OCI-LY7 (cell line): ENCODE results near the gene IGFBP6. TPM values are rescaled to one million over a fixed set of nuclear protein-coding genes. Genes with fewer than 3 reads are reported as not detected.

ENCODE experiments used
- BruUV-seq: library from RNA; stranded (reverse); fragments of 400-500 nt; replicated peaks from 2 replicates; lab custom pipeline; 2021; lab: Mats Ljungman, UMichigan
- CTCF ChIA-PET: fragments of 300-600 bp; sonication (Branson Sonifier 250); formaldehyde crosslinking; loops from one replicate; lab custom pipeline; 2022; ENCODE audit warnings: antibody characterized with exemption; ENCODE audit not compliant: unreplicated experiment; lab: Charles Lee
- POLR2A ChIA-PET: fragments of 300-600 bp; sonication (Branson Sonifier 250); formaldehyde crosslinking; loops from one replicate; lab custom pipeline; 2022; ENCODE audit warnings: antibody characterized with exemption; lab: Charles Lee
- DNase-seq: peaks from one replicate; pipeline ENCODE4 v3.0.0-alpha.2; 2015; ENCODE audit warnings: low spot score
- H2AFZ ChIP-seq: fragments of 200-600 bp; sonication (generic), shearing (Covaris generic); 2 replicates; pipeline ENCODE4 v1.6.1; 2014; ENCODE audit warnings: mild to moderate bottlenecking, antibody characterized with exemption, low read length, moderate library complexity
- H3K27ac ChIP-seq: fragments of 200-600 bp; sonication (generic); 2 replicates; pipeline ENCODE4 v1.5.1; 2014; ENCODE audit warnings: mixed run types, low read depth, mild to moderate bottlenecking, moderate library complexity, low read length, inconsistent platforms; ENCODE audit not compliant: poor library complexity, severe bottlenecking
- H3K36me3 ChIP-seq: fragments of 200-600 bp; sonication (generic); 2 replicates; pipeline ENCODE4 v1.6.1; 2014; ENCODE audit warnings: mild to moderate bottlenecking, antibody characterized with exemption, low read length, moderate library complexity, mixed read lengths; ENCODE audit not compliant: insufficient read depth
- H3K4me1 ChIP-seq: fragments of 200-600 bp; sonication (generic); 2 replicates; pipeline ENCODE4 v1.5.1; 2014; ENCODE audit warnings: mild to moderate bottlenecking, low read length; ENCODE audit not compliant: insufficient read depth, poor library complexity, severe bottlenecking
- H3K4me2 ChIP-seq: fragments of 200-600 bp; sonication (generic); 2 replicates; pipeline ENCODE4 v1.6.1; 2014; ENCODE audit warnings: mild to moderate bottlenecking, low read length
- H3K4me3 ChIP-seq: fragments of 200-600 bp; sonication (generic); 2 replicates; pipeline ENCODE4 v1.5.1; 2014; ENCODE audit warnings: mild to moderate bottlenecking, low read depth, low read length; ENCODE audit not compliant: poor library complexity, severe bottlenecking
- H3K79me2 ChIP-seq: fragments of 200-600 bp; sonication (generic); 2 replicates; pipeline ENCODE4 v1.6.1; 2016; ENCODE audit warnings: low read depth, mild to moderate bottlenecking, low read length, moderate library complexity, mixed read lengths; ENCODE audit not compliant: insufficient read depth
- H3K9me2 ChIP-seq: fragments of 200-600 bp; sonication (generic); 2 replicates; pipeline ENCODE4 v1.6.1; 2016; ENCODE audit warnings: mild to moderate bottlenecking, low read length, mixed read lengths; ENCODE audit not compliant: insufficient read depth
- H3K9me3 ChIP-seq: fragments of 200-600 bp; sonication (generic); 2 replicates; pipeline ENCODE4 v1.6.1; 2014; ENCODE audit warnings: mild to moderate bottlenecking, mixed run types, low read length, mixed read lengths
- H4K20me1 ChIP-seq: fragments of 200-600 bp; sonication (generic); 2 replicates; pipeline ENCODE4 v1.6.1; 2014; ENCODE audit warnings: mild to moderate bottlenecking, antibody characterized with exemption, low read length, moderate library complexity, mixed read lengths; ENCODE audit not compliant: insufficient read depth
- EZH2phosphoT487 ChIP-seq: fragments of 200-600 bp; sonication (generic); IDR thresholded peaks from 2 replicates; pipeline ENCODE4 v1.6.1; 2018; ENCODE audit warnings: low read depth, borderline replicate concordance, mild to moderate bottlenecking, mixed run types, antibody characterized with exemption, low read length, moderate library complexity, mixed read lengths
- intact Hi-C: fragments of 100-400 bp; cut with micrococcal nuclease; formaldehyde crosslinking; loops from one replicate; pipeline ENCODE4 v1.10.0; 2022; ENCODE audit not compliant: unreplicated experiment
- total RNA-seq, 2 experiments: library from RNA; depleted of rRNA in 1 of 2; stranded (reverse); fragments of >200 nt in 1 of 2; shearing (Covaris generic) in 1 of 2; gene quantifications; 2 replicates each; pipeline ENCODE4 v1.2.3, GENCODE V29; 2014 to 2022
- TF ChIP-seq, protein P1 (sequence below): fragments of 200-600 bp; sonication (generic); conservative IDR thresholded peaks from 2 replicates; pipeline ENCODE4 v1.5.1; 2014; ENCODE audit warnings: mild to moderate bottlenecking, antibody characterized with exemption, low read length, moderate library complexity, mixed read lengths

IGFBP6 gene
- total RNA-seq, 2 experiments from 2014 or later: 2.9 TPM; not detected in 1

DNA sequence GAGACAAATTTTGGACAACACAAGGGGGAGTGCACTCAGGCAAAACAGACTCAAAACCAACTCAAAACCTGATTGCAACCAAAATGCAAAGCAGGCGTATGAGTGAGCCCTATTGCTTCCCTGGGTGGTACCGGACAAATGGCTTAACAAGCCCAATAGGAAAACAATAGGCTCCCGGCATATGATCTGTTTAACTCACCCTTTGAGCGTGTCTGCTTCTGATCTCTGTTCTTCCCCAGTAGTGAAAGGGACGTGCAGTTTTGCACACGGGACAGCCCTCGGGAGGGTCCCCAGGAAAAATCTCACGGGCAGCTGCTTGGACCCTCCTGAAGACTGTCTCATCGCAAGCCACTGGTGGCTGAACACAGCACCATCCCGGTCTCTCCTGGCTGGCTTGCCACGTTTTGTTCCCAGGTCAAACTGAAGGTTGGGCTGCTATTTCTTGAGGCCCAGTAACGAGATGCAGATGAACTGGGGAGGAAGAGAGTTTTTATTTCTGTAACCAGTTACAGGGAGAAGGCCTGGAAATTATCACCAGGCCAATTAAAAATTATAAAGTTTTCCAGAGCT lies 15.8 kb downstream of the IGFBP6 start:
- intact Hi-C loops: no loop called here
- H3K36me3 ChIP-seq: no peaks in the 10 kb centered on the region
- no peaks in the 10 kb centered on the region for H3K9me3 ChIP-seq
- no peak overlapping the region for H3K27ac ChIP-seq
- CTCF ChIA-PET: no interaction called here
- POLR2A ChIA-PET: no interaction called here
- no peak overlapping the region for H3K4me2 ChIP-seq
- no peak overlapping the region for H3K4me3 ChIP-seq
- no peaks in the 10 kb centered on the region for H3K79me2 ChIP-seq
- no TSS peak for BruUV-seq
- H3K4me1 ChIP-seq: no peaks in the 10 kb centered on the region
- no peak overlapping the region for H2AFZ ChIP-seq
- TF ChIP-seq, protein P1, sequence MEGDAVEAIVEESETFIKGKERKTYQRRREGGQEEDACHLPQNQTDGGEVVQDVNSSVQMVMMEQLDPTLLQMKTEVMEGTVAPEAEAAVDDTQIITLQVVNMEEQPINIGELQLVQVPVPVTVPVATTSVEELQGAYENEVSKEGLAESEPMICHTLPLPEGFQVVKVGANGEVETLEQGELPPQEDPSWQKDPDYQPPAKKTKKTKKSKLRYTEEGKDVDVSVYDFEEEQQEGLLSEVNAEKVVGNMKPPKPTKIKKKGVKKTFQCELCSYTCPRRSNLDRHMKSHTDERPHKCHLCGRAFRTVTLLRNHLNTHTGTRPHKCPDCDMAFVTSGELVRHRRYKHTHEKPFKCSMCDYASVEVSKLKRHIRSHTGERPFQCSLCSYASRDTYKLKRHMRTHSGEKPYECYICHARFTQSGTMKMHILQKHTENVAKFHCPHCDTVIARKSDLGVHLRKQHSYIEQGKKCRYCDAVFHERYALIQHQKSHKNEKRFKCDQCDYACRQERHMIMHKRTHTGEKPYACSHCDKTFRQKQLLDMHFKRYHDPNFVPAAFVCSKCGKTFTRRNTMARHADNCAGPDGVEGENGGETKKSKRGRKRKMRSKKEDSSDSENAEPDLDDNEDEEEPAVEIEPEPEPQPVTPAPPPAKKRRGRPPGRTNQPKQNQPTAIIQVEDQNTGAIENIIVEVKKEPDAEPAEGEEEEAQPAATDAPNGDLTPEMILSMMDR: no peak
- no peak for TF ChIP-seq EZH2phosphoT487
- DNase-seq: no peak
- no peaks in the 10 kb centered on the region for H4K20me1 ChIP-seq
- no peaks in the 10 kb centered on the region for H3K9me2 ChIP-seq

DNA sequence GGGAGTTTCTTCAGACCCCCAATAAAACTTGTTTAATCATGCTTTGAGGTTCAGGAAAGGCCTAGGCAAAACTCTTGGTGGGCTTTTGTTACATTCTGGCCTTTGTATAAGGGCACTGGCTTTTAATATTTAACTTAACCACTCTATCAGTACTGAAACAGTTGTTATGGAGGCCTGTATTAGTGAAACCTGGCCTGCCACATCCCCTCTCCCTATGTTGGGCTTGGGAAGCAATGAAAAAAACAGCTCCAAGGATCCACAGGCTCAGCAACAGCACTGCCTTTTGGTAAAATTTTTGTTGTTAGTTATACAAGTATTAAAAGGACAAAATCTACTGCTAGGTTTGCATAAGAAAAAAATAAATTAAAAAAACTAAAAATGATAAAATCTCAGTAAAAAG lies 16.5 kb downstream of the IGFBP6 start:
- Histone ChIP-seq H3K9me3 (no peaks in the 10 kb centered on the region), H4K20me1 (no peaks in the 10 kb centered on the region), H3K79me2 (no peaks in the 10 kb centered on the region), H3K4me1 (no peaks in the 10 kb centered on the region), H3K4me3 (no peak overlapping the region), H3K9me2 (no peaks in the 10 kb centered on the region), H3K27ac (no peak overlapping the region), H2AFZ (no peak overlapping the region), H3K4me2 (no peak overlapping the region), H3K36me3 (no peaks in the 10 kb centered on the region)
- ChIA-PET CTCF (no interaction called here), POLR2A (interaction anchor here (0.7 kb wide), 1 partner anchor 28 kb away, joined by 3 read pairs; no protein-coding TSS in a partner anchor)
- no peak for DNase-seq
- no peak for TF ChIP-seq EZH2phosphoT487
- TF ChIP-seq, protein P1: no peak
- no TSS peak for BruUV-seq
- intact Hi-C loops: no loop called here

DNA sequence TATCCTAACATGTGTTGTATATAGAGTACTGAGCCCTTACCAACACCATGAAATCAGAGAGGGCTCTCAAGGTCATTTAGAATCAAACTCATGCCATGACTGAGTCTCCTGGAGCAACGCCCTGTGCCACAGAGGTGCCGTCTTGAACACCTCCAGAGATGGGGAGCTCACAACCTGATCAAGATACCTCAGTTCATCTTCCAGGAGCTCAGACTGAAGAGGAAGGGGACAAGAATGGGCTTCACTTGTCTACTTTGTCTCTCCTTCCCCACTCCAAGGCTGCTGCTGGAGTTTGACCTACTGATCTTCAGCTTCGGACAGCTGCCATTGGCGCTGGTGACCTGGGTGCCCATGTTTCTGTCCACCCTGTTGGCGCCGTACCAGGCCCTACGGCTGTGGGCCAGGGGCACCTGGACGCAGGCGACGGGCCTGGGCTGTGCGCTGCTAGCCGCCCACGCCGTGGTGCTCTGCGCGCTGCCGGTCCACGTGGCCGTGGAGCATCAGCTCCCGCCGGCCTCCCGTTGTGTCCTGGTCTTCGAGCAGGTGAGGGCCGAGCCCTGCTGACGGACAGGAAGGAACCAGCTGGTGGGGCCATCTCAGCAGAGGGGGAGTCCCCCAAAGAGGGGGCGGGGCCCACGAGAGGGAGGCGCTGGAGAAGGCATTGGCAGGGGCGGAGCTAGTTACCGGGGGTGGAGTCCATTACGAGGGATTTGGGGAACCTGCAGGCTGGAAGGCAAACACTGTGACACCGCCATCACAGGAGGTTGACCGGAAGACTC lies 17.8 kb downstream of the IGFBP6 start:
- Histone ChIP-seq H3K4me2 (no peak overlapping the region), H3K79me2 (no peaks in the 10 kb centered on the region), H3K9me3 (no peaks in the 10 kb centered on the region), H3K4me3 (no peak overlapping the region), H2AFZ (no peak overlapping the region), H3K9me2 (no peaks in the 10 kb centered on the region), H3K36me3 (no peaks in the 10 kb centered on the region), H3K27ac (no peak overlapping the region), H3K4me1 (no peaks in the 10 kb centered on the region), H4K20me1 (no peaks in the 10 kb centered on the region)
- DNase-seq: no peak
- POLR2A ChIA-PET: no interaction called here
- CTCF ChIA-PET: no interaction called here
- intact Hi-C loops: no loop called here
- BruUV-seq: no TSS peak
- TF ChIP-seq, protein P1: no peak
- TF ChIP-seq EZH2phosphoT487: no peak
